Memory B cell (primary cell): Measurements from ENCODE around the gene PMM1.
"Not testable (repeated sequence)": the region's sequence is repeated elsewhere in the genome, so short reads cannot be mapped to it uniquely, and the experiment has no call there.

Experiments used
- ATAC-seq: fragments of 150-1000 bp; cut with Tn5 transposase; 2 replicates; pipeline ENCODE4 v1.10.0; 2021; ENCODE audit warnings: low read depth, mild to moderate bottlenecking, moderate library complexity
- DNase-seq, 2 donors: peaks; one replicate each; pipeline ENCODE4 v3.0.0; 2022; ENCODE audit warnings: low spot score in 2 of 2
- H3K27ac Mint-ChIP-seq: one replicate; pipeline ENCODE4 v1.8.0; 2022; ENCODE audit warnings: mild to moderate bottlenecking, moderate library complexity, mixed read lengths
- H3K27me3 Mint-ChIP-seq: one replicate; pipeline ENCODE4 v1.8.0; 2022; ENCODE audit warnings: mixed read lengths
- H3K36me3 Mint-ChIP-seq: one replicate; pipeline ENCODE4 v1.8.0; 2022; ENCODE audit warnings: mild to moderate bottlenecking, mixed read lengths
- H3K4me1 Mint-ChIP-seq: one replicate; pipeline ENCODE4 v1.8.0; 2022; ENCODE audit warnings: mixed read lengths
- H3K4me3 Mint-ChIP-seq: one replicate; pipeline ENCODE4 v1.8.0; 2022; ENCODE audit warnings: mild to moderate bottlenecking, moderate library complexity, mixed read lengths
- H3K9me3 Mint-ChIP-seq: one replicate; pipeline ENCODE4 v1.8.0; 2022; ENCODE audit warnings: mixed read lengths

Gene PMM1

GRCh38 chr22:41612603-41613306, 23.1 kb upstream of the PMM1 start:
- H3K36me3 Mint-ChIP-seq, result peaks cover 7% of the 10 kb centered on the region
- H3K4me3 Mint-ChIP-seq, result no peak overlapping the region
- H3K27me3 Mint-ChIP-seq, result no peaks in the 10 kb centered on the region
- ATAC-seq (no peak), DNase-seq (no peak)
- H3K9me3 Mint-ChIP-seq, result no peaks in the 10 kb centered on the region
- H3K27ac Mint-ChIP-seq, result no peak overlapping the region
- H3K4me1 Mint-ChIP-seq, result peaks cover under 1% of the 10 kb centered on the region

DNA sequence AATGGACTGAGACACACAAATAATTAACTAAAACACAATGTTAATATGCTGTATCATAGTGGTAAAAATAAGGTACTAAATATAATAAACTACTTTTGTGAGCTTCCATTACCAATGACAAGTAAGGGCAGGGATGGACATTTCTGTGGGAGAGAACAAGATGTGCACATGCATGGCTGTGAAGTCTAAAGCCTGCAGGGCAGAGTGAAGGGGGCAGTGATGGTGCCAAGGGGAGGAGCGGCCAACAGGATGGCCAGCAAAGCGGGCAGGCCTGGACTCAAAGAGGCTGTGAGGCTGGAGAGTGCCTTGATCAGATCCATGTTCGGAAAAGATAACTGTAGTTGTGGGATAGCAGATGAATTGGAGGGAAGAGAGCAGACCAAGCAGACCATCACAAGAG, 18.7 kb upstream of the PMM1 start:
- Mint-ChIP-seq H3K27ac (peak overlapping the region; percentile 78), H3K4me3 (no peak overlapping the region), H3K36me3 (peaks cover 28% of the 10 kb centered on the region), H3K9me3 (no peaks in the 10 kb centered on the region), H3K27me3 (peaks cover 2% of the 10 kb centered on the region), H3K4me1 (peaks cover 2% of the 10 kb centered on the region)
- ATAC-seq (no peak), DNase-seq (no peak)

- Mint-ChIP-seq H3K27me3 (peaks cover 2% of the 10 kb centered on the region), H3K4me1 (peaks cover 5% of the 10 kb centered on the region), H3K27ac (no peak overlapping the region), H3K36me3 (peaks cover 39% of the 10 kb centered on the region), H3K9me3 (no peaks in the 10 kb centered on the region), H3K4me3 (no peak overlapping the region)
- DNase-seq, result no peak
- peak; percentile 93 for ATAC-seq
Observed at GRCh38 chr22:41603873-41604332, 14.3 kb upstream of the PMM1 start.

- Mint-ChIP-seq H3K27me3 (peaks cover 2% of the 10 kb centered on the region), H3K27ac (no peak overlapping the region), H3K4me3 (no peak overlapping the region), H3K4me1 (peaks cover 5% of the 10 kb centered on the region), H3K36me3 (peaks cover 26% of the 10 kb centered on the region), H3K9me3 (no peaks in the 10 kb centered on the region)
- ATAC-seq, result no peak
- no peak for DNase-seq
Observed at GRCh38 chr22:41600976-41601375, 11.3 kb upstream of the PMM1 start.

- H3K9me3 Mint-ChIP-seq, result no peaks in the 10 kb centered on the region
- H3K4me3 Mint-ChIP-seq, result no peak overlapping the region
- peaks cover 5% of the 10 kb centered on the region for H3K4me1 Mint-ChIP-seq
- peaks cover 15% of the 10 kb centered on the region for H3K36me3 Mint-ChIP-seq
- no peaks in the 10 kb centered on the region for H3K27me3 Mint-ChIP-seq
- H3K27ac Mint-ChIP-seq, result no peak overlapping the region
- ATAC-seq (no peak), DNase-seq (no peak)
Observed at GRCh38 chr22:41598891-41599635, 9.4 kb upstream of the PMM1 start.

DNA sequence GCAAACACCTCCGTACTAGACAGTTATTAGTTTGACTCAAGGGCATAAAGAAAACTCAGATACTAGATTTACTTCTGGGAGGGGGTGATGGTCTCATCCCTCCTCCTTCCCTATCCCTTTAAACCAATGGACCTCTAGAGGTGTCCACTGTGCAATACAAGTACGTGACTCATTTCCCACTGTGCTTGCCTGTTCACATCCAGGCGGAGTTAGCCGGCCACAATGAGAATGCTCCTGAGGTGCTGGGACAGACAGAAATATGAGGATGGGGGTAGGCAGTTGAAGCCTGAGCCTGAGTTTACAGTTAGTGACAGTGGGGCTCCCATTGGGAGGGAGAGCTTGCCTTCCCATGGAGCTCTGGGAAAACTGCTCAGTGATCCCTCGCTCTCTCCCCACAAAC, 8.4 kb upstream of the PMM1 start:
- DNase-seq (no peak), ATAC-seq (no peak)
- Mint-ChIP-seq H3K9me3 (no peaks in the 10 kb centered on the region), H3K4me1 (peaks cover 3% of the 10 kb centered on the region), H3K27me3 (no peaks in the 10 kb centered on the region), H3K27ac (no peak overlapping the region), H3K4me3 (no peak overlapping the region), H3K36me3 (peaks cover 14% of the 10 kb centered on the region)

DNA sequence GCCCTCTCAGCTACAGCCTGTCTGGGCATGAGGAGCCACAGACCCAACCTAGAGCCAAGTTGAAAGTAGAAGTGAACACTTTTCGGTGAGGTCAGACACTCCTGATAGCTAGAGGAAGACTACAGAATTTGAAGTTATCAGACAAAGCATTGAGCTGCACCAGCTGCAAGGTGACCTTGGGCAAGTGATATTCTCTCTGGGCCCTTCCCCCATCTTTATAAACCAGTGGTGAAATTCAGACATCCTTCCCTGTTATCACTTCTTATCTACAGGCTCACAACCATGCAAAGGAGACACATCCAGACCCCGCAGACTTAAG, 8.0 kb upstream of the PMM1 start:
- no peak for ATAC-seq
- Mint-ChIP-seq H3K27ac (no peak overlapping the region), H3K9me3 (no peaks in the 10 kb centered on the region), H3K27me3 (no peaks in the 10 kb centered on the region), H3K4me3 (no peak overlapping the region), H3K36me3 (peaks cover 9% of the 10 kb centered on the region), H3K4me1 (no peaks in the 10 kb centered on the region)
- DNase-seq, result no peak

GRCh38 chr22:41596776-41597634, 7.4 kb upstream of the PMM1 start:
- DNase-seq (peak in 1 of 2 donors; percentile 14), ATAC-seq (peak; percentile 60)
- Mint-ChIP-seq H3K4me1 (no peaks in the 10 kb centered on the region), H3K4me3 (no peak overlapping the region), H3K9me3 (no peaks in the 10 kb centered on the region), H3K27ac (no peak overlapping the region), H3K36me3 (peaks cover 6% of the 10 kb centered on the region), H3K27me3 (no peaks in the 10 kb centered on the region)

DNA sequence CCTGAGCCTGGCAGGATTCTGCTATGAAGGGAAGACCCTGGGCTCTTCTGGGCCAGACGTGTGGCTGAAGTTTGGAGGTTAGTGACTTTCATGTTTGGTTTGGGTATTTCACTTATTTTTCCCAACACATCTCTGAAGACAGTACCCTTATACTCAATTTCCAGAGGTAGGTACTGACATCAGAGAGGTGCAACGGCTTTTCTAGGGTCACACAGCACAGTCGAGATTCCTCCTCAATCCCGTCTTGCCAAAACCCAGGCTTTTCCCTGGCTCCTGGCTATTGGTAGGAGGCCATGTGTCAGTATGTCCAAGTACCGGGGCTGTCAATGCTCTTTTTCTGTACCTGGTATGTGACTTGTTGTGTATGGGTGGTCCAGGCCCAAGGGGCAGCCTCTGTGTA, 6.1 kb upstream of the PMM1 start:
- no peaks in the 10 kb centered on the region for H3K27me3 Mint-ChIP-seq

DNA sequence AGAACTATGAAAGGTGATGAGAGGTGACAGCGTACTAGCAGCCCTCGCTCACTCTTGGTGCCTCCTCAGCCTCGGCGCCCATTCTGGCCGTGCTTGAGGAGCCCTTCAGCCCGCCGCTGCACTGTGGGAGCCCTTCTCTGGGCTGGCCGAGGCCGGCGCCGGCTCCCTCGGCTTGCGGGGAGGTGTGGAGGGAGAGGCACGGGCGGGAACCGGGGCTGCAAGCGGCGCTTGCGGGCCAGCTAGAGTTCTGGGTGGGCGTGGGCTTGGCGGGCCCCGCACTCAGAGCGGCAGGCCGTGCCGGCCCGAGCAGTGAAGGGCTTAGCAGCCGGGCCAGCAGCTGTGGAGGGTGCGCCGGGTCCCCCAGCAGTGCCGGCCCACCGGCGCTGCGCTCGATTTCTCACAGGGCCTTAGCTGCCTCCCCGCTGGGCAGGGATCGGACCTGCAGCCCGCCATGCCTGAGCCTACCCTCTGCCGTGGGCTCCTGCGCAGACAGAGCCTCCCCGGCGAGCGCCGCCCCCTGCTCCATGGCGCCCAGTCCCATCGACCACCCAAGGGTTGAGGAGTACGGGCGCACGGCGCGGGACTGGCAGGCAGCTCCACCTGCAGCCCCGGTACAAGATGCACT, 3.8 kb upstream of the PMM1 start:
- not testable (repeated sequence) for DNase-seq, H3K27me3 Mint-ChIP-seq, H3K9me3 Mint-ChIP-seq, H3K4me1 Mint-ChIP-seq, H3K4me3 Mint-ChIP-seq, H3K27ac Mint-ChIP-seq, H3K36me3 Mint-ChIP-seq, ATAC-seq

More for the DNA sequence above, 6.1 kb upstream of the PMM1 start:
- Mint-ChIP-seq H3K9me3 (no peaks in the 10 kb centered on the region), H3K4me1 (no peaks in the 10 kb centered on the region), H3K36me3 (no peaks in the 10 kb centered on the region), H3K4me3 (no peak overlapping the region), H3K27ac (no peak overlapping the region)
- DNase-seq (no peak), ATAC-seq (no peak)

- no peaks in the 10 kb centered on the region for H3K27me3 Mint-ChIP-seq
- no peak overlapping the region for H3K4me3 Mint-ChIP-seq
- H3K9me3 Mint-ChIP-seq, result no peaks in the 10 kb centered on the region
- no peaks in the 10 kb centered on the region for H3K4me1 Mint-ChIP-seq
- ATAC-seq, result no peak
- DNase-seq, result no peak
- peaks cover 10% of the 10 kb centered on the region for H3K36me3 Mint-ChIP-seq
- H3K27ac Mint-ChIP-seq, result no peak overlapping the region
Observed at GRCh38 chr22:41587347-41587723, 2.3 kb downstream of the PMM1 start.

DNA sequence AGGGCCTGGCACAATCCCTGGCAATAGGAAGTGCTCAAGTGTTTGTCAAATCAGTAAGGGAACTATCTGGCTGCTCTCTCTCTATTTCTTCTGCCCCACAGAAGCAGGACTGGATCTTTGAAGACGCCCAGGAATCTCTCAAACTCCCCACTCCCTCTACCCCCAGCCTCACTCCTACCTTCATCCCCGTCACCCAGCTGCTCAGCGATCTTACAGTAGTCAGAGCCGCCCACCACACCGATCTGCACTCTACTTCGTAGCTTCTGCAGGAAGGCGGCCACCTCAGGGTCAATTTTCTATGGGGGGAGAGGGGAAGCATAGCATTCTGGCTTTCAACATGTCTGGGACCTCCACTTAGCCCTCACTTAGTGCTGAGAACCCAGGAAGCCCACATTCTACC, 3.7 kb downstream of the PMM1 start:
- no peak for DNase-seq
- peaks cover 11% of the 10 kb centered on the region for H3K36me3 Mint-ChIP-seq
- no peak overlapping the region for H3K27ac Mint-ChIP-seq
- no peaks in the 10 kb centered on the region for H3K9me3 Mint-ChIP-seq
- H3K4me3 Mint-ChIP-seq, result no peak overlapping the region
- ATAC-seq, result no peak
- no peaks in the 10 kb centered on the region for H3K27me3 Mint-ChIP-seq
- no peaks in the 10 kb centered on the region for H3K4me1 Mint-ChIP-seq

- DNase-seq (no peak), ATAC-seq (no peak)
- H3K4me1 Mint-ChIP-seq, result no peaks in the 10 kb centered on the region
- peaks cover 11% of the 10 kb centered on the region for H3K36me3 Mint-ChIP-seq
- H3K4me3 Mint-ChIP-seq, result no peak overlapping the region
- no peaks in the 10 kb centered on the region for H3K9me3 Mint-ChIP-seq
- no peaks in the 10 kb centered on the region for H3K27me3 Mint-ChIP-seq
- no peak overlapping the region for H3K27ac Mint-ChIP-seq
Observed at GRCh38 chr22:41584881-41585280, 4.8 kb downstream of the PMM1 start.

GRCh38 chr22:41582694-41583093, 6.9 kb downstream of the PMM1 start:
- no peaks in the 10 kb centered on the region for H3K9me3 Mint-ChIP-seq
- no peak overlapping the region for H3K27ac Mint-ChIP-seq
- H3K27me3 Mint-ChIP-seq, result no peaks in the 10 kb centered on the region
- no peak overlapping the region for H3K4me3 Mint-ChIP-seq
- peaks cover 2% of the 10 kb centered on the region for H3K4me1 Mint-ChIP-seq
- peaks cover 18% of the 10 kb centered on the region for H3K36me3 Mint-ChIP-seq
- ATAC-seq, result no peak
- DNase-seq, result no peak
